IgD-negative memory B cell (primary cell): Measurements from ENCODE around the gene FIBP. TPM values are rescaled to one million over a fixed set of nuclear protein-coding genes. Genes with fewer than 3 reads are reported as not detected.
"Not testable (repeated sequence)": the region's sequence is repeated elsewhere in the genome, so short reads cannot be mapped to it uniquely, and the experiment has no call there.

Experiments
- H3K27ac Mint-ChIP-seq, 3 donors: one replicate each; pipeline ENCODE4 v1.8.0; 2020 to 2022; ENCODE audit warnings: mild to moderate bottlenecking in 3 of 3, mixed read lengths in 3 of 3, moderate library complexity in 1 of 3
- H3K27me3 Mint-ChIP-seq: one replicate; pipeline ENCODE4 v1.8.0; 2021; ENCODE audit warnings: mixed read lengths
- H3K36me3 Mint-ChIP-seq: one replicate; pipeline ENCODE4 v1.8.0; 2020; ENCODE audit warnings: mild to moderate bottlenecking, mixed read lengths
- H3K4me1 Mint-ChIP-seq, 3 donors: one replicate each; pipeline ENCODE4 v1.8.0; 2020 to 2022; ENCODE audit warnings: mixed read lengths in 3 of 3, mild to moderate bottlenecking in 1 of 3
- H3K4me3 Mint-ChIP-seq, 4 donors: one replicate each; pipeline ENCODE4 v1.8.0; 2020 to 2022; ENCODE audit warnings: mild to moderate bottlenecking in 4 of 4, mixed read lengths in 4 of 4, moderate library complexity in 3 of 4
- H3K9me3 Mint-ChIP-seq, 3 donors: one replicate each; pipeline ENCODE4 v1.8.0; 2020 to 2021; ENCODE audit warnings: mixed read lengths in 3 of 3, mild to moderate bottlenecking in 1 of 3
- polyA plus RNA-seq: library from polyadenylated mRNA; unstranded; fragments of 300-500 nt; fragmentation: Illumina TruSeq; gene quantifications from one replicate; pipeline ENCODE4 v1.2.3, GENCODE V29; 2021

The FIBP gene
- polyA plus RNA-seq, 1 donor from 2014 or later, result 97.0 TPM

GRCh38 chr11:65900125-65900898 lies 12.0 kb upstream of the FIBP start, which contains the start of gene FOSL1:
Gene FOSL1, minus strand, starts transcription at chr11:65900388. Its CDS starts 49 bp downstream, at chr11:65900339.
- Mint-ChIP-seq H3K4me1 (peaks cover 4 to 6% (median 5%) of the 10 kb centered on the region in 3 donors), H3K9me3 (no peaks in the 10 kb centered on the region), H3K27me3 (peaks cover 11% of the 10 kb centered on the region), H3K4me3 (peak within 1 kb of the TSS; percentile 48 to 87 (median 76)), H3K36me3 (peaks cover 3% of the 10 kb centered on the region), H3K27ac (peak within 1 kb of the TSS in 1 of 3 donors; percentile 46)

DNA sequence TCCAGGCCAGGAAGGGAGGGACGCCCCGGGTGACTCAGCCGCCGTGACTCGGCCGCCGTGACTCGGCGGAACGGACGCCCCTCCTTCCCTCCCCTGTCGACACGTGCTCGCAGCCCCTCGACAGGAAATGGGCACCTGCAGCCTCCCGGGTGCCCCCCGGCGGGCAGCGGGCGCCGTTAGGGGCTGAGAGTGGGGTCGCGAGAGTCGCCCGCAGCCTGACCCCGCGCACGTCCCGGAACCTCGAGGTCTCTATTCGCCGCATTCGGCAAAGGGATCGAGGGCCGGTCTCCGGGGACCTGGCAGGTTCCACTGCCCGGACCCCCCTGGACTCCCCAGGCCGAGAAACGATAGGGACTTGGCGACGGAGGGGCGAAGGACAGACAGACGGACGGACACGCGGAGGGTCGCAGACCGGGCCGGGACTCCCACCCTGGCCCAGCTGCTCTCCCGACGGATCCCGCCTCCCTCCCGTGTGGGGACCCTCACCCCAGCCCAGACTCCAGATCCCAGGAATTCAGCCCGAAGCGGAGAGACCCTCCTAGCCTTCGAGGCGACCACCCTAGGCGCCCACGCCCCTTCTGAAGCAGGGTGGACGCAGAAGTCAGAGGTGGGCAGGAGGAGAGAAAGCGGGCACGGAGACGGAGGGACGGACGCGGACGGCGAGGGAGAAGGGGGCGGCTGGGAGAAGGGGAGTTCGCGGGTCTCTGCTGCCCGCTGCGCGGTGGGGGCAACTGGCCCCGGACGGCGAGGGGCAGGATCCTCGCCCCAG lies 11.3 kb upstream of the FIBP start:
- Mint-ChIP-seq H3K27me3 (peaks cover 11% of the 10 kb centered on the region), H3K4me3 (peak overlapping the region in 3 of 4 donors; percentile 43 to 82 (median 50)), H3K36me3 (peaks cover 3% of the 10 kb centered on the region), H3K27ac (no peak overlapping the region), H3K9me3 (no peaks in the 10 kb centered on the region), H3K4me1 (peaks cover 4 to 6% (median 5%) of the 10 kb centered on the region in 3 donors)

DNA sequence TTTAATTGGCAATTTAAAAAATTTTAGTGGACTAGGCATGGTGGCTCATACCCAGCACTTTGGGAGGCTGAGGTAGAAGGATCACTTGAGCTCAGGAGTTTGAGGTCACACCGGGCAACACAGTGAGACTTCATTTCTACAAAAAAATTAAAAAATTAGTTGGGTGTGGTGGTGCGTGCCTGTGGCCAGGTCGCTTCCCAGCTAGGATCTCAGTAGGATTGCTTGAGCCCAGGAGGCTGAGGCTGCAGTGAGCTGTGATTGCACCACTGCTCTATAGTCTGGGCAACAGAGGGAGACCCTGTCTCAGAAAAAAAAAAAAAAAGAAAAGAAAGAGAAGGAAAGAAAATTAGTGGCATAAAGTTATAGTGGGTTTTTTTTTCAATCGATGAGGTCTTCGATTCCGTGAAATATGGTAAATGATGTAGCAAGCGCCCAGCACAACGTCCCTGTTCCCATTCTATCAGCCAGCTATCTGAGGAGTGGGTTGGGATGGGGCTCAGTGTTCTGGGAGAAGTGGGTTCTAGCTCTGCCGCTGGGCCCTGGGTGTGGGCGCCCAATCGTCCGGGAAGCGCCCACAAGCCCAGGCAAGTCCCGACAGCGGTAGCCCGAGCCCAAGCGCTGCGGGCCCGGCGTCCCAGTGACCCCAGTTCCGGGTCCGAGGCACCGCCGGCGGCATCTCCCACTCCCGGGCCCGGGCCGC lies 10.5 kb upstream of the FIBP start:
- Mint-ChIP-seq H3K9me3 (no peaks in the 10 kb centered on the region), H3K27ac (peak overlapping the region in 2 of 3 donors; percentile 39 to 58), H3K36me3 (peaks cover 3% of the 10 kb centered on the region), H3K4me1 (peaks cover 8 to 11% (median 9%) of the 10 kb centered on the region in 3 donors), H3K27me3 (peaks cover 11% of the 10 kb centered on the region), H3K4me3 (peak overlapping the region in 3 of 4 donors; percentile 14 to 87 (median 78))

- Mint-ChIP-seq H3K27ac (peak overlapping the region in 1 of 3 donors; percentile 70), H3K27me3 (peaks cover 11% of the 10 kb centered on the region), H3K36me3 (peaks cover 3% of the 10 kb centered on the region), H3K4me1 (peaks cover 16 to 20% (median 19%) of the 10 kb centered on the region in 3 donors), H3K4me3 (peak overlapping the region in 2 of 4 donors; percentile 17), H3K9me3 (no peaks in the 10 kb centered on the region)
These were observed 8.8 kb upstream of the FIBP start for GRCh38 chr11:65897020-65897471.

DNA sequence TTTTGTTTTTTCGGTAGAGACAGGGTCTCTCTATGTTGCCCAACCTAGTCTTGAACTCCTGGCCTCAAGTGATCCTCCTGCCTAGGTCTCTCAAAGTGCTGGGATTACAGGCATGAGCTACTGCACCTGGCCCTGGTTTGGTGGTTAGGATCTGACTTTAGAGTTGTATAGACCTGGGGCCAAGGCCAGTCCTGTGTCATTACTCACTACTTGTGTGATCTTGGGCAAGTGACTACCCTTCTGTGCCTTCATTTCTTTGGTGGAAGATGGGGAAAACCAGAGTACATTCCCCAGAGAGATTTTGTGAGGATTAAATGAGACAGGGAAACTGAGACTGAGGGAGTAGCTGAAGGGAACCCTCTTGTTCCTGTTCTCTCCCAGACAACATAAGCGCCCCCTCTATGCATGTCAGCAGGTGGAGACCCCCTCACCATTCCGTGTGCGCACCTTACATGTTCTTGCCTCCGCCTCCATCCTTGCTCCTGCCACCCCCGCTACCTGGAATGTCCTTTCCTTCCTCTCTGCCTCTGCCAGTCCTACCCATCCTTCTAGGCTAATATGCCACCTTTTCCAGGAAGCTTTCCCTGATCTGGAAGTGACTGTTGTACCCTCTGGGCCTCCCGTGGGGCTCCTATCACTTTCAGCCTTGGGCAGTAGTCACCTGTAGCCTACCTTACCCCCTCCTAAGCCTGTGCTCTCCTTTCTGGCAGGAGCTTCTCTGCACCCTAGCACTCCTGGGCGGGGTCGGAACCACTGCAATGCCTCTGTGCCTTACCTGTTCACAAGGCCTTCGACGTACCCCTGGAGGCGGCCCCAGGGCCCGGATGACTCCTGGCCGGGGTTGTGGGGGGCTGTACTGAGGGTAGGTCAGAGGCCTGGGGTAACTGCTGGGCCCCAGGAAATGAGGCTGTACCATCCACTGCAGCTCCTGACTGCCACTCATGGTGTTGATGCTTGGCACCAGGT lies 8.0 kb upstream of the FIBP start:
- Mint-ChIP-seq H3K36me3 (peaks cover 3% of the 10 kb centered on the region), H3K27me3 (peaks cover 10% of the 10 kb centered on the region), H3K4me3 (peak overlapping the region in 2 of 4 donors; percentile 17), H3K27ac (peak overlapping the region in 1 of 3 donors; percentile 70), H3K9me3 (no peaks in the 10 kb centered on the region), H3K4me1 (peaks cover 17 to 23% (median 22%) of the 10 kb centered on the region in 3 donors)

DNA sequence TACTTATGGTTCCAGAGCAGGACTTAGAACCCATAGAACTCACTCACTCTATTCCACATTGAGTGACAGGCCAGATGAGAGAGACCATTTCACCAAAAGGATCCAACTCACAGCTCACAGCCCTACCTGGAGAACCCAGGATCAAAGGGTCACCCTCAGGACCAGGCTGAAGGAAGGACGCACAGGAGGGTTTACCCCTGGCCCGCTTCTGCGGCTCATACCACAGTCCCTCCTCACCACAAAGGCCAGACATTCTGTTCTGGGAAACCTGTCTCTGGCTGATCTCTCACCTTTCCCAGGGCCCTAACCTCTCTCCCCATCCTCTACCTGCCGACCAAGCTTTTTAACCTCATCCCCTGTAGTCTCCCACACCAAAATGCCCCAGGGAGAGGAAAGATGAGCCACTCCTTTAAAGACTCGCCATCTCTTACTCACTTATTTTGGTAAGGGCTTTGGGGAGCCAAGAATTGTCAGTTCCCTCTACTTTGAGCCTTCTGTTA lies 7.3 kb upstream of the FIBP start:
- Mint-ChIP-seq H3K9me3 (no peaks in the 10 kb centered on the region), H3K4me1 (peaks cover 15 to 22% (median 19%) of the 10 kb centered on the region in 3 donors), H3K36me3 (peaks cover 3% of the 10 kb centered on the region), H3K27me3 (peaks cover 4% of the 10 kb centered on the region), H3K27ac (peak overlapping the region in 2 of 3 donors; percentile 50 to 89), H3K4me3 (peak overlapping the region in 2 of 4 donors; percentile 17 to 74)

- Mint-ChIP-seq H3K4me3 (peak overlapping the region; percentile 77 to 92 (median 90)), H3K9me3 (no peaks in the 10 kb centered on the region), H3K27ac (peak overlapping the region; percentile 24 to 94 (median 83)), H3K27me3 (no peaks in the 10 kb centered on the region), H3K4me1 (peaks cover 25 to 31% (median 31%) of the 10 kb centered on the region in 3 donors), H3K36me3 (peaks cover 3% of the 10 kb centered on the region)
These were observed 5.8 kb upstream of the FIBP start for GRCh38 chr11:65894034-65894591.

- H3K4me1 Mint-ChIP-seq, result peaks cover 31 to 39% (median 37%) of the 10 kb centered on the region in 3 donors
- no peaks in the 10 kb centered on the region for H3K9me3 Mint-ChIP-seq
- peak overlapping the region; percentile 40 to 83 (median 48) for H3K27ac Mint-ChIP-seq
- H3K27me3 Mint-ChIP-seq, result no peaks in the 10 kb centered on the region
- peak overlapping the region; percentile 89 to 96 (median 92) for H3K4me3 Mint-ChIP-seq
- no peaks in the 10 kb centered on the region for H3K36me3 Mint-ChIP-seq
These were observed 4.5 kb upstream of the FIBP start for GRCh38 chr11:65892661-65893317.

- peak overlapping the region; percentile 40 to 83 (median 48) for H3K27ac Mint-ChIP-seq
- not testable (repeated sequence) for H3K27me3 Mint-ChIP-seq, H3K9me3 Mint-ChIP-seq, H3K36me3 Mint-ChIP-seq
- H3K4me1 Mint-ChIP-seq, result peaks cover 31 to 39% (median 37%) of the 10 kb centered on the region in 3 donors
- H3K4me3 Mint-ChIP-seq, result peak overlapping the region; percentile 75 to 96 (median 90)
These were observed 3.9 kb upstream of the FIBP start for GRCh38 chr11:65892137-65892540.

- Mint-ChIP-seq H3K36me3 (no peaks in the 10 kb centered on the region), H3K9me3 (no peaks in the 10 kb centered on the region), H3K4me3 (peak overlapping the region; percentile 87 to 96 (median 92)), H3K4me1 (peaks cover 31 to 44% (median 40%) of the 10 kb centered on the region in 3 donors), H3K27ac (peak overlapping the region; percentile 40 to 93 (median 48)), H3K27me3 (no peaks in the 10 kb centered on the region)
These were observed 3.2 kb upstream of the FIBP start for GRCh38 chr11:65891219-65892136.

DNA sequence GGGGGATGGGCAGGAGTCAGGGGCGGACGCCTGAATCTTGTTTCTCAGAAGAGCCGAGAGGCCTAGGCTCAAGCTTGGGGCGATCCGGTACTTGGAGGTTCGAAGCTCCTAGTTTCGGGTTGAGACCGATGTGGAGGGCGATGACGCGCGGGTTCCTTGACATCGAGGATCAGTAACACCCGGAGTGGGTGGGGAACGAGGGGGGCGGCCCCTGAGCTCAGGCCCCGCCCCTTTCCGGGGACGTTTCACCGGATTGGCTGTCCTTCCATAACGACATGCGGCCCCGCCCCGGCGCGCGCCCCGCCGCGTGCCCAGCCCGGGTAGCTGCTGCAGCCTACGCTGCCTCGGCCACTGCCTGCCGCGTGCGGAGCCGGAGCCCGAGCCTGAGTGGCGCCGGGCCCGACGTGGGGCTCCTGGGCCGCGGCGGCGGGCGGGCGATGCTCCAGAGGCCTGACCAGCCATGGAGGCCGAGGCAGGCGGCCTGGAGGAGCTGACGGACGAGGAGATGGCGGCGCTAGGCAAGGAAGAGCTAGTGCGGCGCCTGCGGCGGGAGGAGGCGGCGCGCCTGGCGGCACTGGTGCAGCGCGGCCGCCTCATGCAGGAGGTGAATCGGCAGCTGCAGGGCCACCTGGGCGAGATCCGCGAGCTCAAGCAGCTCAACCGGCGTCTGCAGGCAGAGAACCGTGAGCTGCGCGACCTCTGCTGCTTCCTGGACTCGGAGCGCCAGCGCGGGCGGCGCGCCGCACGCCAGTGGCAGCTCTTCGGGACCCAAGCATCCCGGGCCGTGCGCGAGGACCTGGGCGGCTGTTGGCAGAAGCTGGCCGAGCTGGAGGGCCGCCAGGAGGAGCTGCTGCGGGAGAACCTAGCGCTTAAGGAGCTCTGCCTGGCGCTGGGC lies 2.3 kb upstream of the FIBP start, which contains the start of gene CCDC85B:
TSS of gene CCDC85B (plus strand) at position 350 of the 895 bp plus-strand sequence. CDS start at position 461, 111 bp downstream.
- H3K4me3 Mint-ChIP-seq, result peak within 1 kb of the TSS; percentile 89 to 96 (median 95)
- H3K4me1 Mint-ChIP-seq, result peaks cover 31 to 45% (median 39%) of the 10 kb centered on the region in 3 donors
- no peaks in the 10 kb centered on the region for H3K36me3 Mint-ChIP-seq
- H3K9me3 Mint-ChIP-seq, result no peaks in the 10 kb centered on the region
- H3K27me3 Mint-ChIP-seq, result no peaks in the 10 kb centered on the region
- peak within 1 kb of the TSS; percentile 93 to 98 (median 97) for H3K27ac Mint-ChIP-seq
